H9 (cell line): ENCODE data around the gene CCL19. TPM values are rescaled to one million over a fixed set of nuclear protein-coding genes. Genes with fewer than 3 reads are reported as not detected.

Source experiments
- DNase-seq: peaks from one replicate; pipeline ENCODE4 v3.0.0-alpha.2; 2017
- H2AFZ ChIP-seq: one replicate; pipeline ENCODE4 v1.6.1; 2013; ENCODE audit warnings: mild to moderate bottlenecking, low read length, control low read depth, moderate library complexity
- H2AK5ac ChIP-seq: 2 replicates; pipeline ENCODE4 v1.6.1; 2013; ENCODE audit warnings: low read length, control low read depth, mixed read lengths; ENCODE audit not compliant: insufficient read length
- H2BK120ac ChIP-seq: one replicate; pipeline ENCODE4 v1.6.1; 2013; ENCODE audit warnings: low read depth, mild to moderate bottlenecking, low read length, control low read depth, inconsistent platforms; ENCODE audit not compliant: poor library complexity, severe bottlenecking
- H2BK12ac ChIP-seq: 2 replicates; pipeline ENCODE4 v1.6.1; 2013; ENCODE audit warnings: low read length, control low read depth, mixed read lengths, low read depth; ENCODE audit not compliant: insufficient read length
- H2BK15ac ChIP-seq: 2 replicates; pipeline ENCODE4 v1.6.1; 2013; ENCODE audit warnings: low read depth, low read length, control low read depth
- H2BK20ac ChIP-seq: one replicate; pipeline ENCODE4 v1.6.1; 2013; ENCODE audit warnings: low read depth, mild to moderate bottlenecking, low read length, control low read depth, inconsistent platforms; ENCODE audit not compliant: poor library complexity, severe bottlenecking
- H2BK5ac ChIP-seq: 2 replicates; pipeline ENCODE4 v1.6.1; 2013; ENCODE audit warnings: low read length, control low read depth, mixed read lengths; ENCODE audit not compliant: insufficient read length
- H3K14ac ChIP-seq: 2 replicates; pipeline ENCODE4 v1.6.1; 2013; ENCODE audit warnings: low read length, control low read depth; ENCODE audit not compliant: insufficient read depth
- H3K18ac ChIP-seq: 2 replicates; pipeline ENCODE4 v1.6.1; 2013; ENCODE audit warnings: low read depth, mild to moderate bottlenecking, mixed read lengths, low read length, control low read depth; ENCODE audit not compliant: insufficient read length
- H3K23ac ChIP-seq: 2 replicates; pipeline ENCODE4 v1.6.1; 2013; ENCODE audit warnings: low read length, control low read depth, mixed read lengths, low read depth; ENCODE audit not compliant: insufficient read length
- H3K23me2 ChIP-seq: 2 replicates; pipeline ENCODE4 v1.6.1; 2013; ENCODE audit warnings: low read depth, mild to moderate bottlenecking, mixed read lengths, low read length, control low read depth; ENCODE audit not compliant: insufficient read length, poor library complexity, severe bottlenecking
- H3K27ac ChIP-seq: 2 replicates; pipeline ENCODE4 v1.5.1; 2013; ENCODE audit warnings: low read length, control low read depth, mixed read lengths, low read depth; ENCODE audit not compliant: insufficient read length
- H3K27me3 ChIP-seq: 2 replicates; pipeline ENCODE4 v1.6.1; 2013; ENCODE audit warnings: low read length, control low read depth, inconsistent platforms; ENCODE audit not compliant: insufficient read depth
- H3K4ac ChIP-seq: 2 replicates; pipeline ENCODE4 v1.6.1; 2013; ENCODE audit warnings: low read depth, mild to moderate bottlenecking, control low read depth, inconsistent platforms, low read length, moderate library complexity
- H3K4me1 ChIP-seq: 2 replicates; pipeline ENCODE4 v1.6.1; 2013; ENCODE audit warnings: low read length, control low read depth, inconsistent platforms; ENCODE audit not compliant: insufficient read depth
- H3K4me2 ChIP-seq: 2 replicates; pipeline ENCODE4 v1.6.1; 2013; ENCODE audit warnings: low read length, control low read depth, mixed read lengths; ENCODE audit not compliant: insufficient read length, insufficient read depth
- H3K56ac ChIP-seq: 2 replicates; pipeline ENCODE4 v1.6.1; 2013; ENCODE audit warnings: low read depth, mild to moderate bottlenecking, mixed read lengths, low read length, control low read depth; ENCODE audit not compliant: insufficient read length
- H3K79me1 ChIP-seq: 2 replicates; pipeline ENCODE4 v1.6.1; 2013; ENCODE audit warnings: low read depth, mild to moderate bottlenecking, moderate library complexity, low read length, control low read depth, inconsistent platforms; ENCODE audit not compliant: insufficient read depth, poor library complexity, severe bottlenecking
- H3K79me2 ChIP-seq: 2 replicates; pipeline ENCODE4 v1.6.1; 2013; ENCODE audit warnings: low read length, control low read depth, inconsistent platforms; ENCODE audit not compliant: insufficient read depth
- H3K9ac ChIP-seq: 2 replicates; pipeline ENCODE4 v1.6.1; 2013; ENCODE audit warnings: low read length, control low read depth, mixed read lengths; ENCODE audit not compliant: insufficient read length; ENCODE audit errors: extremely low read depth
- H3K9me3 ChIP-seq: one replicate; pipeline ENCODE4 v1.6.1; 2013; ENCODE audit warnings: low read depth, low read length, inconsistent platforms; ENCODE audit not compliant: control insufficient read depth
- H3T11ph ChIP-seq: one replicate; pipeline ENCODE4 v1.6.1; 2013; ENCODE audit warnings: mild to moderate bottlenecking, low read length, control low read depth, inconsistent platforms
- H4K20me1 ChIP-seq: one replicate; pipeline ENCODE4 v1.6.1; 2013; ENCODE audit not compliant: control insufficient read depth, insufficient read length, insufficient read depth
- H4K5ac ChIP-seq: 2 replicates; pipeline ENCODE4 v1.6.1; 2013; ENCODE audit warnings: low read depth, mild to moderate bottlenecking, mixed read lengths, low read length, control low read depth; ENCODE audit not compliant: insufficient read length
- H4K8ac ChIP-seq: replicated peaks from 2 replicates; pipeline ENCODE4 v1.6.1; 2013; ENCODE audit warnings: low read length, control low read depth, mixed read lengths, low read depth; ENCODE audit not compliant: insufficient read length
- H4K91ac ChIP-seq: 2 replicates; pipeline ENCODE4 v1.6.1; 2013; ENCODE audit warnings: low read depth, mild to moderate bottlenecking, moderate library complexity, mixed read lengths, low read length, control low read depth; ENCODE audit not compliant: insufficient read length
- H3K27ac Mint-ChIP-seq, 3 experiments: 2 replicates in 2 of 3; 3 replicates in 1 of 3; pipeline ENCODE4 v1.8.0; 2020 to 2021; ENCODE audit warnings: mixed read lengths in 3 of 3, mild to moderate bottlenecking in 1 of 3, moderate library complexity in 1 of 3
- H3K27me3 Mint-ChIP-seq: 2 replicates; pipeline ENCODE4 v1.8.0; 2021; ENCODE audit warnings: low read depth, mild to moderate bottlenecking, moderate library complexity, mixed read lengths
- H3K36me3 Mint-ChIP-seq, 3 experiments: 2 replicates in 2 of 3; 3 replicates in 1 of 3; pipeline ENCODE4 v1.8.0; 2020 to 2021; ENCODE audit warnings: low read depth in 3 of 3, mixed read lengths in 3 of 3; ENCODE audit not compliant: insufficient read depth in 1 of 3
- H3K4me1 Mint-ChIP-seq, 2 experiments: 2 replicates each; pipeline ENCODE4 v1.8.0; 2020; ENCODE audit warnings: mixed read lengths in 2 of 2
- H3K4me3 Mint-ChIP-seq, 2 experiments: 2 replicates in 1 of 2; 3 replicates in 1 of 2; pipeline ENCODE4 v1.8.0; 2020 to 2021; ENCODE audit warnings: mild to moderate bottlenecking in 2 of 2, mixed read lengths in 2 of 2, moderate library complexity in 1 of 2
- H3K9me3 Mint-ChIP-seq, 2 experiments: 2 replicates in 1 of 2; 3 replicates in 1 of 2; pipeline ENCODE4 v1.8.0; 2020; ENCODE audit warnings: mild to moderate bottlenecking in 2 of 2, mixed read lengths in 2 of 2, moderate library complexity in 1 of 2
- CTCF ChIP-seq: fragments of 200-600 bp; sonication (generic); conservative IDR thresholded peaks from 3 replicates; pipeline ENCODE4 v1.8.0; 2021; ENCODE audit warnings: antibody characterized with exemption, mild to moderate bottlenecking
- WGBS: extraction: QIAGEN DNeasy Blood & Tissue Kit; methylation state at CpG from one replicate; pipeline ENCODE4 v1.1.7; 2013; ENCODE audit warnings: missing lambda C conversion rate, low lambda C conversion rate, mixed read lengths; ENCODE audit not compliant: insufficient read length; ENCODE audit errors: extremely low coverage; 5-methylcytosine and 5-hydroxymethylcytosine counted together
- total RNA-seq: library from RNA; stranded (reverse); gene quantifications from 2 replicates; pipeline ENCODE4 v1.2.1, GENCODE V29; 2021

The CCL19 gene
- total RNA-seq, 1 experiment from 2014 or later = not detected

GRCh38 chr9:34691936-34692315, 850 bp upstream of the CCL19 start:
- no peak overlapping the region for H4K91ac ChIP-seq
- no peak overlapping the region for H3K56ac ChIP-seq
- WGBS = no CpG with 5 or more reads among the region's 5 CpGs
- no peak overlapping the region for H3K18ac ChIP-seq
- no peaks in the 10 kb centered on the region for H4K20me1 ChIP-seq
- no peak overlapping the region for H2AK5ac ChIP-seq
- H2AFZ ChIP-seq = no peak overlapping the region
- peaks cover 13 to 16% of the 10 kb centered on the region in 2 experiments for H3K4me1 Mint-ChIP-seq
- H3K27ac ChIP-seq = no peak overlapping the region
- no peak overlapping the region for H3T11ph ChIP-seq
- H2BK5ac ChIP-seq = no peak overlapping the region
- H3K9ac ChIP-seq = no peak overlapping the region
- H3K79me1 ChIP-seq = no peaks in the 10 kb centered on the region
- H2BK20ac ChIP-seq = no peak overlapping the region
- H3K9me3 ChIP-seq = no peaks in the 10 kb centered on the region
- no peak overlapping the region for H3K4me2 ChIP-seq
- H2BK120ac ChIP-seq = no peak overlapping the region
- H4K5ac ChIP-seq = no peak overlapping the region
- no peak overlapping the region for H2BK12ac ChIP-seq
- H3K14ac ChIP-seq = no peak overlapping the region
- no peak overlapping the region for H3K27ac Mint-ChIP-seq
- H3K36me3 Mint-ChIP-seq = no peaks in the 10 kb centered on the region; a peak in 1 of 7 replicates
- H3K27me3 Mint-ChIP-seq = no peaks in the 10 kb centered on the region; the same call in none of the 2 replicates
- DNase-seq = no peak
- peaks cover 5% of the 10 kb centered on the region; the same call in 1 of the 2 replicates for H3K4me1 ChIP-seq
- H3K9me3 Mint-ChIP-seq = no peaks in the 10 kb centered on the region
- H3K23me2 ChIP-seq = no peaks in the 10 kb centered on the region
- H3K4me3 Mint-ChIP-seq = no peak overlapping the region
- H2BK15ac ChIP-seq = no peak overlapping the region
- H3K23ac ChIP-seq = no peak overlapping the region
- H3K4ac ChIP-seq = no peak overlapping the region
- no peaks in the 10 kb centered on the region for H3K79me2 ChIP-seq
- no peaks in the 10 kb centered on the region for H3K27me3 ChIP-seq
- no peak for TF ChIP-seq CTCF
- no peak overlapping the region for H4K8ac ChIP-seq
